Peyer's patch (tissue), 4 donors: ENCODE measurements around the gene CLCN7.

Experiments used
- CTCF ChIP-seq, 6 experiments: fragments of 450-650 bp in 4 of 6; fragments of 200-600 bp in 2 of 6; sonication (generic) in 1 of 6; IDR thresholded peaks; one replicate each; pipeline ENCODE4 v1.5.1; 2017 to 2019; ENCODE audit warnings: antibody characterized with exemption in 6 of 6, mild to moderate bottlenecking in 3 of 6, moderate library complexity in 1 of 6
- POLR2A ChIP-seq, 2 donors: fragments of 450-650 bp; IDR thresholded peaks; one replicate each; pipeline ENCODE4 v1.5.1; 2017; ENCODE audit warnings: antibody characterized with exemption in 2 of 2, mild to moderate bottlenecking in 2 of 2, moderate library complexity in 2 of 2

- no peak for TF ChIP-seq CTCF (IDR thresholded peaks at IDR 0.05)
- no peak for TF ChIP-seq POLR2A (IDR thresholded peaks at IDR 0.05)
Observed at GRCh38 chr16:1398826-1399581, 75.8 kb downstream of the CLCN7 start.
